Measurements from ENCODE around the gene SHH.

The SHH gene

GRCh38 chr7:155811560-155811894, 736 bp downstream of the SHH start:
- no peak for ATAC-seq
- TF ChIP-seq ZNF565 (CRISPR knock-in tag; conservative IDR thresholded peaks at IDR 0.05; ENCODE audit: low read depth) (no peak), ARNTL (CRISPR knock-in tag; IDR thresholded peaks at IDR 0.05; ENCODE audit: borderline replicate concordance, low read depth) (no peak), ESRRG (CRISPR knock-in tag; IDR thresholded peaks at IDR 0.05) (no peak), SNAI2 (CRISPR knock-in tag; IDR thresholded peaks at IDR 0.05) (no peak), ZFP3 (CRISPR knock-in tag; IDR thresholded peaks at IDR 0.05) (no peak), OSR1 (CRISPR knock-in tag; IDR thresholded peaks at IDR 0.05) (no peak), RARB (CRISPR knock-in tag; IDR thresholded peaks at IDR 0.05) (no peak), ZC3H10 (CRISPR knock-in tag; IDR thresholded peaks at IDR 0.05) (no peak), ZNF70 (CRISPR knock-in tag; IDR thresholded peaks at IDR 0.05) (no peak), ZNF8 (CRISPR knock-in tag; IDR thresholded peaks at IDR 0.05) (no peak), TOX (CRISPR knock-in tag; IDR thresholded peaks at IDR 0.05; ENCODE audit: borderline replicate concordance) (no peak), GLIS3 (CRISPR knock-in tag; IDR thresholded peaks at IDR 0.05) (no peak), CREB5 (CRISPR knock-in tag; IDR thresholded peaks at IDR 0.05; ENCODE audit: low read depth) (no peak), ZFP30 (CRISPR knock-in tag; IDR thresholded peaks at IDR 0.05) (no peak)
- TF ChIP-seq, protein P1, sequence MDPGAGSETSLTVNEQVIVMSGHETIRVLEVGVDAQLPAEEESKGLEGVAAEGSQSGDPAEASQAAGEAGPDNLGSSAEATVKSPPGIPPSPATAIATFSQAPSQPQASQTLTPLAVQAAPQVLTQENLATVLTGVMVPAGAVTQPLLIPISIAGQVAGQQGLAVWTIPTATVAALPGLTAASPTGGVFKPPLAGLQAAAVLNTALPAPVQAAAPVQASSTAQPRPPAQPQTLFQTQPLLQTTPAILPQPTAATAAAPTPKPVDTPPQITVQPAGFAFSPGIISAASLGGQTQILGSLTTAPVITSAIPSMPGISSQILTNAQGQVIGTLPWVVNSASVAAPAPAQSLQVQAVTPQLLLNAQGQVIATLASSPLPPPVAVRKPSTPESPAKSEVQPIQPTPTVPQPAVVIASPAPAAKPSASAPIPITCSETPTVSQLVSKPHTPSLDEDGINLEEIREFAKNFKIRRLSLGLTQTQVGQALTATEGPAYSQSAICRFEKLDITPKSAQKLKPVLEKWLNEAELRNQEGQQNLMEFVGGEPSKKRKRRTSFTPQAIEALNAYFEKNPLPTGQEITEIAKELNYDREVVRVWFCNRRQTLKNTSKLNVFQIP (CRISPR knock-in tag; IDR thresholded peaks at IDR 0.05; ENCODE audit: borderline replicate concordance, low read depth) = no peak
- TF ChIP-seq, protein P2, sequence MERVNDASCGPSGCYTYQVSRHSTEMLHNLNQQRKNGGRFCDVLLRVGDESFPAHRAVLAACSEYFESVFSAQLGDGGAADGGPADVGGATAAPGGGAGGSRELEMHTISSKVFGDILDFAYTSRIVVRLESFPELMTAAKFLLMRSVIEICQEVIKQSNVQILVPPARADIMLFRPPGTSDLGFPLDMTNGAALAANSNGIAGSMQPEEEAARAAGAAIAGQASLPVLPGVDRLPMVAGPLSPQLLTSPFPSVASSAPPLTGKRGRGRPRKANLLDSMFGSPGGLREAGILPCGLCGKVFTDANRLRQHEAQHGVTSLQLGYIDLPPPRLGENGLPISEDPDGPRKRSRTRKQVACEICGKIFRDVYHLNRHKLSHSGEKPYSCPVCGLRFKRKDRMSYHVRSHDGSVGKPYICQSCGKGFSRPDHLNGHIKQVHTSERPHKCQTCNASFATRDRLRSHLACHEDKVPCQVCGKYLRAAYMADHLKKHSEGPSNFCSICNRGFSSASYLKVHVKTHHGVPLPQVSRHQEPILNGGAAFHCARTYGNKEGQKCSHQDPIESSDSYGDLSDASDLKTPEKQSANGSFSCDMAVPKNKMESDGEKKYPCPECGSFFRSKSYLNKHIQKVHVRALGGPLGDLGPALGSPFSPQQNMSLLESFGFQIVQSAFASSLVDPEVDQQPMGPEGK (CRISPR knock-in tag; IDR thresholded peaks at IDR 0.05; ENCODE audit: borderline replicate concordance) = no peak
- TF ChIP-seq, protein P3, sequence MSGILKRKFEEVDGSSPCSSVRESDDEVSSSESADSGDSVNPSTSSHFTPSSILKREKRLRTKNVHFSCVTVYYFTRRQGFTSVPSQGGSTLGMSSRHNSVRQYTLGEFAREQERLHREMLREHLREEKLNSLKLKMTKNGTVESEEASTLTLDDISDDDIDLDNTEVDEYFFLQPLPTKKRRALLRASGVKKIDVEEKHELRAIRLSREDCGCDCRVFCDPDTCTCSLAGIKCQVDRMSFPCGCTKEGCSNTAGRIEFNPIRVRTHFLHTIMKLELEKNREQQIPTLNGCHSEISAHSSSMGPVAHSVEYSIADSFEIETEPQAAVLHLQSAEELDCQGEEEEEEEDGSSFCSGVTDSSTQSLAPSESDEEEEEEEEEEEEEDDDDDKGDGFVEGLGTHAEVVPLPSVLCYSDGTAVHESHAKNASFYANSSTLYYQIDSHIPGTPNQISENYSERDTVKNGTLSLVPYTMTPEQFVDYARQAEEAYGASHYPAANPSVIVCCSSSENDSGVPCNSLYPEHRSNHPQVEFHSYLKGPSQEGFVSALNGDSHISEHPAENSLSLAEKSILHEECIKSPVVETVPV (CRISPR knock-in tag; IDR thresholded peaks at IDR 0.05) = no peak
- TF ChIP-seq, protein P4, sequence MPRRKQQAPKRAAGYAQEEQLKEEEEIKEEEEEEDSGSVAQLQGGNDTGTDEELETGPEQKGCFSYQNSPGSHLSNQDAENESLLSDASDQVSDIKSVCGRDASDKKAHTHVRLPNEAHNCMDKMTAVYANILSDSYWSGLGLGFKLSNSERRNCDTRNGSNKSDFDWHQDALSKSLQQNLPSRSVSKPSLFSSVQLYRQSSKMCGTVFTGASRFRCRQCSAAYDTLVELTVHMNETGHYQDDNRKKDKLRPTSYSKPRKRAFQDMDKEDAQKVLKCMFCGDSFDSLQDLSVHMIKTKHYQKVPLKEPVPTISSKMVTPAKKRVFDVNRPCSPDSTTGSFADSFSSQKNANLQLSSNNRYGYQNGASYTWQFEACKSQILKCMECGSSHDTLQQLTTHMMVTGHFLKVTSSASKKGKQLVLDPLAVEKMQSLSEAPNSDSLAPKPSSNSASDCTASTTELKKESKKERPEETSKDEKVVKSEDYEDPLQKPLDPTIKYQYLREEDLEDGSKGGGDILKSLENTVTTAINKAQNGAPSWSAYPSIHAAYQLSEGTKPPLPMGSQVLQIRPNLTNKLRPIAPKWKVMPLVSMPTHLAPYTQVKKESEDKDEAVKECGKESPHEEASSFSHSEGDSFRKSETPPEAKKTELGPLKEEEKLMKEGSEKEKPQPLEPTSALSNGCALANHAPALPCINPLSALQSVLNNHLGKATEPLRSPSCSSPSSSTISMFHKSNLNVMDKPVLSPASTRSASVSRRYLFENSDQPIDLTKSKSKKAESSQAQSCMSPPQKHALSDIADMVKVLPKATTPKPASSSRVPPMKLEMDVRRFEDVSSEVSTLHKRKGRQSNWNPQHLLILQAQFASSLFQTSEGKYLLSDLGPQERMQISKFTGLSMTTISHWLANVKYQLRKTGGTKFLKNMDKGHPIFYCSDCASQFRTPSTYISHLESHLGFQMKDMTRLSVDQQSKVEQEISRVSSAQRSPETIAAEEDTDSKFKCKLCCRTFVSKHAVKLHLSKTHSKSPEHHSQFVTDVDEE (CRISPR knock-in tag; IDR thresholded peaks at IDR 0.05) = no peak

GRCh38 chr7:155810770-155811559, 1.3 kb downstream of the SHH start:
- TF ChIP-seq, protein P1 (CRISPR knock-in tag; IDR thresholded peaks at IDR 0.05; ENCODE audit: borderline replicate concordance, low read depth) = no peak
- no peak for TF ChIP-seq ZNF70 (CRISPR knock-in tag; IDR thresholded peaks at IDR 0.05)
- TF ChIP-seq ZFP3 (CRISPR knock-in tag; IDR thresholded peaks at IDR 0.05) = no peak
- TF ChIP-seq GLIS3 (CRISPR knock-in tag; IDR thresholded peaks at IDR 0.05) = no peak
- TF ChIP-seq OSR1 (CRISPR knock-in tag; IDR thresholded peaks at IDR 0.05) = no peak
- no peak for TF ChIP-seq ZNF565 (CRISPR knock-in tag; conservative IDR thresholded peaks at IDR 0.05; ENCODE audit: low read depth)
- TF ChIP-seq, protein P2 (CRISPR knock-in tag; IDR thresholded peaks at IDR 0.05; ENCODE audit: borderline replicate concordance) = no peak
- ATAC-seq = no peak

All from SK-N-SH treated with all-trans-retinoic acid at 6 μM for 48 hours (cell line).